Measurements from ENCODE around the gene ZNF331.

The ZNF331 gene

DNA sequence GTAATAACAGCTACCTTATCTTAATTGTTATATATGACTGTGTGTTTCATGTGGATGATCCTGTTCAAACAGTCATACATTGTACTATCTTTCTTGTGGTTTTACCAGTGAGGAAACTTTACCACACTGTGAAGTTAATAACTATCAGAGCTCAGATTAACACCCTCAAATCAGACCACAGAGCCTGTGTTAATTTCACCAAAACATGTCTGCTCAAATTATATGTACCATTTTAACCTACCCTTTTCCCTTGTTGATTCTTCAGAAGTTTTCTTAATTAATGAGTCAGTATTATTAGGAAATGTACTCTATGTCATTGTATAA is 1.8 kb upstream of the ZNF331 start:
- Histone ChIP-seq H3K27me3 (ENCODE audit: low read length) (no peaks in the 10 kb centered on the region), H3K27ac (ENCODE audit: low read depth, low read length) (no peak overlapping the region), H3K79me2 (ENCODE audit: insufficient read depth, low read length) (no peaks in the 10 kb centered on the region; the same call in 1 of the 2 replicates), H3K9me3 (ENCODE audit: insufficient read depth, low read length) (no peaks in the 10 kb centered on the region), H3K36me3 (ENCODE audit: low read length) (no peaks in the 10 kb centered on the region), H4K20me1 (ENCODE audit: low read depth, low read length) (no peaks in the 10 kb centered on the region), H3K4me2 (ENCODE audit: low read depth, low read length, poor library complexity, severe bottlenecking) (no peak overlapping the region), H3K9ac (ENCODE audit: low read length) (no peak overlapping the region), H3F3A (ENCODE audit: insufficient read depth) (no peaks in the 10 kb centered on the region), H2AFZ (ENCODE audit: low read depth, low read length, severe bottlenecking) (no peak overlapping the region), H3K9me2 (replicated peaks; ENCODE audit: insufficient read depth, low read length) (no peaks in the 10 kb centered on the region), H3K4me3 (ENCODE audit: insufficient read depth, low read length, poor library complexity, severe bottlenecking) (no peak overlapping the region)
- TF ChIP-seq, protein P1, sequence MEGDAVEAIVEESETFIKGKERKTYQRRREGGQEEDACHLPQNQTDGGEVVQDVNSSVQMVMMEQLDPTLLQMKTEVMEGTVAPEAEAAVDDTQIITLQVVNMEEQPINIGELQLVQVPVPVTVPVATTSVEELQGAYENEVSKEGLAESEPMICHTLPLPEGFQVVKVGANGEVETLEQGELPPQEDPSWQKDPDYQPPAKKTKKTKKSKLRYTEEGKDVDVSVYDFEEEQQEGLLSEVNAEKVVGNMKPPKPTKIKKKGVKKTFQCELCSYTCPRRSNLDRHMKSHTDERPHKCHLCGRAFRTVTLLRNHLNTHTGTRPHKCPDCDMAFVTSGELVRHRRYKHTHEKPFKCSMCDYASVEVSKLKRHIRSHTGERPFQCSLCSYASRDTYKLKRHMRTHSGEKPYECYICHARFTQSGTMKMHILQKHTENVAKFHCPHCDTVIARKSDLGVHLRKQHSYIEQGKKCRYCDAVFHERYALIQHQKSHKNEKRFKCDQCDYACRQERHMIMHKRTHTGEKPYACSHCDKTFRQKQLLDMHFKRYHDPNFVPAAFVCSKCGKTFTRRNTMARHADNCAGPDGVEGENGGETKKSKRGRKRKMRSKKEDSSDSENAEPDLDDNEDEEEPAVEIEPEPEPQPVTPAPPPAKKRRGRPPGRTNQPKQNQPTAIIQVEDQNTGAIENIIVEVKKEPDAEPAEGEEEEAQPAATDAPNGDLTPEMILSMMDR (IDR thresholded peaks at IDR 0.05; ENCODE audit: insufficient read depth, low read length, poor library complexity, severe bottlenecking), result no peak
- no peak for TF ChIP-seq EZH2phosphoT487 (conservative IDR thresholded peaks at IDR 0.05; ENCODE audit: low read length)

DNA sequence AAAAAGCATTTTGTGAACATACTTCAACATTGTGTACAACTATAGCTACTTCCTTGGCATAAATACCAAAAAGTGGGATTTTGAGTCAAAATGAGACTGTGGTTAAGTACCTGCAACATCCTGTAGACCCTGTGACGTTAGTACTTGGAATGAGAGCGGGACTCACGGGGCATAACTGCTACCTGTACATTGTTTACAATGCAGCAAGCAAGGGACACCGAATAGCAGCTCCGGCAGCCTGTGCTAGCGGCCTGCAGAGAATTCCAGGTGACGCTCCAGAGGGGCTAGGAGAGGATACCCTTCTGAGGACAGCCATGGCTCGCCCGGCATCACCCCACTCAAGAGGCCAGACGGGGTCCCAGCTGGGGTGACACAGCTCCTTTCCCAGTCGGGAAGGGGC is 824 bp upstream of the ZNF331 start:
- Histone ChIP-seq H3K9me3 (ENCODE audit: insufficient read depth, low read length) (no peaks in the 10 kb centered on the region), H3K27me3 (ENCODE audit: low read length) (no peaks in the 10 kb centered on the region), H3K79me2 (ENCODE audit: insufficient read depth, low read length) (no peaks in the 10 kb centered on the region; the same call in 1 of the 2 replicates), H3K4me3 (ENCODE audit: insufficient read depth, low read length, poor library complexity, severe bottlenecking) (peak overlapping the region; percentile 55), H4K20me1 (ENCODE audit: low read depth, low read length) (no peaks in the 10 kb centered on the region), H2AFZ (ENCODE audit: low read depth, low read length, severe bottlenecking) (peak overlapping the region; percentile 52), H3K4me2 (ENCODE audit: low read depth, low read length, poor library complexity, severe bottlenecking) (peak overlapping the region; percentile 44), H3K36me3 (ENCODE audit: low read length) (no peaks in the 10 kb centered on the region), H3K27ac (ENCODE audit: low read depth, low read length) (0 out of 2 replicates have a peak overlapping the region, but pooled peaks have one; percentile 16), H3K9ac (ENCODE audit: low read length) (peak overlapping the region; percentile 73), H3K9me2 (replicated peaks; ENCODE audit: insufficient read depth, low read length) (no peaks in the 10 kb centered on the region), H3F3A (ENCODE audit: insufficient read depth) (no peaks in the 10 kb centered on the region)
- TF ChIP-seq EZH2phosphoT487 (conservative IDR thresholded peaks at IDR 0.05; ENCODE audit: low read length), result no peak
- TF ChIP-seq, protein P1 (IDR thresholded peaks at IDR 0.05; ENCODE audit: insufficient read depth, low read length, poor library complexity, severe bottlenecking), result no peak

DNA sequence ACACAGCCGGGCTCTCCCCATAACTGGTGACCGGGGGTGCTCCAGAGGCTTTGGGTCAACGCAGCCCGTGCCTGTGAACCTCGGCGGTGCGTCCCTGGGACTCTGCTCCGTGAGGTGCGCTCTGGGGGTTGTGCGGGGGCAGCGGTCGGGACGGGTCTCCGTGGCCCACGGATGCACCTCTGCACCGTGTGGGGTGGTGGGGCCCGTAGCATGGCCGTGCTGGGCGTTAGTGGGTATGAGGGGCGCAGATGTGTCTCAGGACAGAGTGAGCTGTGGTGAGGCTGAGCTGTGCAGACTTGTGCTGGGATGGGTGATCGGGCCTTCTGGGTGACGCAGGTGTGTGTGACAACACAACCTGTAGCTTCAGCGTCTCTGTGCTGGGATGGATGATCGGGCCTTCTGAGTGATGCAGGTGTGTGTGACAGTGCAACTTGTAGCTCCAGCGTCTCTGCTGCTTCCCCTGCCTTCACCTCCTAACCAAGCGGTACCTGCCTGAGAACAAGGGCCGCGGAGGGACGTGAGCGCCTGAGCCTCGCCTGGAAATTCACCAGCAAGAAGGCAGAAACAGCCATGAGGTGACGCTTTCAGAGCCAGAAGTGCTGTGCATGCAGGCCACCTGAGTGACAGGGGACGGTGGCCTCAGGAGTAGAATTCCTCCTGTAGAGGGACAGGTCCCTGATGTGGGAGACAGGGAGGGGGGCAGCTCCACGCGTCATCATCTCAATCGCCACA is 599 bp downstream of the ZNF331 start:
- H3K4me3 ChIP-seq (ENCODE audit: insufficient read depth, low read length, poor library complexity, severe bottlenecking), result peak overlapping the region; percentile 55
- no peaks in the 10 kb centered on the region for H3F3A ChIP-seq (ENCODE audit: insufficient read depth)
- no peaks in the 10 kb centered on the region for H3K36me3 ChIP-seq (ENCODE audit: low read length)
- TF ChIP-seq EZH2phosphoT487 (conservative IDR thresholded peaks at IDR 0.05; ENCODE audit: low read length), result no peak
- TF ChIP-seq, protein P1 (IDR thresholded peaks at IDR 0.05; ENCODE audit: insufficient read depth, low read length, poor library complexity, severe bottlenecking), result no peak
- no peaks in the 10 kb centered on the region; the same call in 1 of the 2 replicates for H3K79me2 ChIP-seq (ENCODE audit: insufficient read depth, low read length)
- no peaks in the 10 kb centered on the region for H3K9me2 ChIP-seq (replicated peaks; ENCODE audit: insufficient read depth, low read length)
- H3K9me3 ChIP-seq (ENCODE audit: insufficient read depth, low read length), result no peaks in the 10 kb centered on the region
- peak overlapping the region; percentile 16; the same call in 1 of the 2 replicates for H3K27ac ChIP-seq (ENCODE audit: low read depth, low read length)
- peak overlapping the region; percentile 44 for H3K4me2 ChIP-seq (ENCODE audit: low read depth, low read length, poor library complexity, severe bottlenecking)
- H4K20me1 ChIP-seq (ENCODE audit: low read depth, low read length), result no peaks in the 10 kb centered on the region
- H3K9ac ChIP-seq (ENCODE audit: low read length), result peak overlapping the region; percentile 73
- H3K27me3 ChIP-seq (ENCODE audit: low read length), result no peaks in the 10 kb centered on the region
- no peak overlapping the region for H2AFZ ChIP-seq (ENCODE audit: low read depth, low read length, severe bottlenecking)

Data from SU-DHL-6 (cell line).